ENCODE results near the gene ALDH9A1.
"Not testable (repeated sequence)": the region's sequence is repeated elsewhere in the genome, so short reads cannot be mapped to it uniquely, and the experiment has no call there.

ALDH9A1 gene
- total RNA-seq = 37.4 to 45.3 reads per million in 2 donors

DNA sequence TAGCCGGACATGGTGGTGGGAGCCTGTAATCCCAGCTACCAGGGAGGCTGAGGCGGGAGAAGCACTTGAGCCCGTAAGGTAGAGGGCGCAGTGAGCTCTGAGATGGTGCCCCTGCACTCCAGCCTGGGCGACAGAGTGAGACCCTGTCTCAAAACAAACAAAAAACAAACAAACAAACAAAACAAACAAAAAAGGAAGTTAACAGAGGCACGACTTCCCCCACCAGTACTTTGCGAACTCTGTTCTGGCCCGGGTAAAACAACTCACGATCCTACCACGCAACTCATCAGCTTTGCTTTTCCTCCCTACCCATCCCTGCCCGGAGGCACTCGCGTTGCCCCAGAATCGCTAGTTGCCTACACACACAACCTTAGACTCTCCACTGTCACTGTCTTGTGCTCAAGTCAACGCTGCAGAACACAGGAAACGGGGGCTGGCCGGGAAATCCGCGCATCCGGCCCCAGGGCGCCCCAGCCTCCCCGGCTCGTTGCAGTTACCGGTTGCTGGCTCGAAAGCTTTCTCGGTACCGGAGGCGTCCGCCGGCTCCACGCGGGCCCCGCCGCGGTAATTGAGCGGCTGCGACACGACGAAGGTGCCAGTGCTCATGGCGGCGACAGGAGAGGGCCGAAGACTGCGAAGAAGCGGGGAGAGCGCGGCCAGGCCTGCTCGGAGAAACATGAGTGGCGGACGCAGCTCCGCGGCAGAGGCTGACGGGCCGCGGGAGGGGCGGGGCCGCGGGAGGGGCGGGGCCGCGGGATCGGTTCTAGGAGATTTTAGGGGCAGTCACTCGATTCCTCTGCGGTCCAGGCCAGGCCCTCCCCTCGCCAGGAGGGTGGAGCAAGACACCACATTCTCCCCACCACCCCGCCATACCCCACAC, at the start of gene ALDH9A1:
TSS of gene ALDH9A1 (minus strand) at position 682 of the 880 bp plus-strand sequence. CDS start at position 678, 4 bp downstream.
- DNase-seq = peak; percentile 79

DNA sequence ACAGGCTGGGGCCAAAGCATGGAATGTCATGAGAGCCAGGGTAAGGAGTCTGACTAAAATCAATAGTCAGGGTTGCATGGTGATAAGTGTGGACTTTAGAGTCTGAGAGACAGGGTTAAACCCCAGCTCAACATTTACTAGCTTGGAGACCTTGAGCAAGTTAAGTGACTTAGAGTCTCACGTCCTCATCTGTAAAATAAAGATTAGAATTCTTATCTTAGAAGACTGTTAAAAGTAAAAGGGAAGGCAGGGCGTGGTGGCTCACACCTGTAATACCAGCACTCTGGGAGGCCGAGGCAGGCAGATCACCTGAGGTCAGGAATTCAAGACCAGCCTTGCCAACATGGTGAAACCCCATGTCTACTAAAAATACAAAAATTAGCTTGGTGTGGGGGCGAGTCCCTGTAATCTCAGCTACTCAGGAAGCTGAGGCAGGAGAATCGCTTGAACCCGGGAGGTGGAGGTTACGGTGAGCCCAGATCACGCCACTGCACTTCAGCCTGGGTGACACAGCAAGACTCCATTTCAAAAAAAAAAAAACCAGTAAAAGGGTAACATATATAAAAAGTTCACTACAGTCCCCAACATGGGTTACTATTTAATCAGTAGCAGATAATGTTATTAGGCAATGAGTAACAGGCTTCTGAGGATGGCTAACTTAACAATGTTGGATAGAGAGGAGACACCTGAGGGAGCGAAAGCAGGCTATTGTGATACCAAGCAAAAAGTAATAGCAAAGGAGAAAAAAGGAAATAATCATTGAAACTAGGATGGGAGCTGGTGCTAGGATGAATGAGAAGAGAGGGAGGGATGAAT, 49.5 kb upstream of the ALDH9A1 start:
- no peak for DNase-seq

DNA sequence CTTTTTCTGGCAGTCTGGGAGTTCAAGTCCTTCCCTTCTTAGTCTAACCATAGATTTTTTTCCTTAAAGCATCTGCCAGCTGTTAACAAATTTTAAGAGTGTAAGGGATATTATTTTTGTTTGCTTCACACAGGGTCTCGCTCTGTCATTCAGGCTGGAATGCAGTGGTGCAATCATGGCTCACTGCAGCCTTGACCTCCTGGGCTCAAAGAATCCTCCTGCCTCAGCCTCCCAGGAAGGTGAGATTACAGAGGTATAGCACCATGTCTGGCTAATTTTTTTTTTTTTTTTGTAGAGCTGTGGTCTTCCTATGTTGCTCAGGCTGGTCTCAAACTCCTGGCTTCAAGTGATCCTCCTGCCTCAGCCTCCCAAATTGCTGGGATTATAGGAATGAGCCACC, 46.6 kb upstream of the ALDH9A1 start:
- DNase-seq = not testable (repeated sequence)

- DNase-seq = no peak
These were observed 43.8 kb upstream of the ALDH9A1 start for GRCh38 chr1:165742194-165742593.

DNA sequence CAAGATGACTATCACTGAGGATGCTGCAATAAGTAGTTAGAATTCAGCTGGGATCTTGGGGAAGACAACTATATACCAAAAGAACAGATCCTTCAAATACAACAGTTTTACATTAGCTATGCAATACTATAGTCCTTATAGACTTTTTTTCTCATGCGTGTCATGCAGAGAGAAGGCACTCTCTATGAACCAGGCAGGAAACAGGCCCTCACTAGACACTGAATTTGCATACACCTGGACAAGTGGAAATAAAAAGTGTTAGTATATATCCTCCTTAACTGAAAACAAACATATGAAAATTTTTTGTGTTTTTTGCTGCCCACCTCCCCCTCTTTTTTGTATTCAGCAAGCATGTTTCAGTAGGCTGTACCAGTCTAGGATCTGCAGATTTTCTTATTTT, 40.4 kb upstream of the ALDH9A1 start:
- DNase-seq = no peak

- no peak for DNase-seq
These were observed 38.8 kb upstream of the ALDH9A1 start for GRCh38 chr1:165737196-165737595.

- DNase-seq = no peak
These were observed 36.5 kb upstream of the ALDH9A1 start for GRCh38 chr1:165734906-165735305.

DNA sequence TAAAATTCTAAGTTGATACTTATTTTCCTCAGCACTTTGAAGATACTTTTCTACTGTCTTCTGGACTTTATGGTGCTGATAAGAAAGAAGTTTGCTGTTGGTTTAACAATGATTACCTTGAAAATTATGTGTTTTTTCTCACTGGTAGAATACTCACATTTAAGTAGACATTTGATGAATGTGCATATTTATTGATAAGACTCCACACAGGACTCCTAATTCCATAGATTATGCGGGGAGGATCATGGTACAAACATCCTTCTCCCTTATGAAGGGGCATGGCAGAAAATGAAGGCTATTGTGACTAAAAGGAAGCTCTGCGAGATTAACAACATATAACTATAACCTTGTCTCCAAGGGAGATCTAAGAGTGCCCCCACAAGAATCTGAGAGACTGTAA, 28.5 kb upstream of the ALDH9A1 start:
- no peak for DNase-seq

DNA sequence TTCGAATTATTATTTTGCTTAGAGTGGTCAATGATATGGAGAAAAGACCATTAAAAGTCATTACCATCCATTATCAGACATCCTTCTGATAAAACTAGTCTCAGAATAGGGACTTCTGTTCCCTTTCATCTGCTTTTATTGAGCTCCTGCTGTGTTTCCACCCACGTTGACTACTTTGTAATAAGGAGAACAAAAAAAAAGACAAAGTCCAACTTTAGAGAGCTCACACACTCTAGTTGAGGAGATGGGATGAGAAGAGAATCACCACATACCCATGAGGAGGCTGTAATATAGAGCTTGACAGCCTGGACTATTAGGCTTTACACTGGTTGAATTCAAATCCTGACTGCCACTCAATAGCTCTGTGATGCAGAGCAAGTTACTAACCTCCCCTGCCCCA, 27.8 kb upstream of the ALDH9A1 start:
- DNase-seq = no peak

DNA sequence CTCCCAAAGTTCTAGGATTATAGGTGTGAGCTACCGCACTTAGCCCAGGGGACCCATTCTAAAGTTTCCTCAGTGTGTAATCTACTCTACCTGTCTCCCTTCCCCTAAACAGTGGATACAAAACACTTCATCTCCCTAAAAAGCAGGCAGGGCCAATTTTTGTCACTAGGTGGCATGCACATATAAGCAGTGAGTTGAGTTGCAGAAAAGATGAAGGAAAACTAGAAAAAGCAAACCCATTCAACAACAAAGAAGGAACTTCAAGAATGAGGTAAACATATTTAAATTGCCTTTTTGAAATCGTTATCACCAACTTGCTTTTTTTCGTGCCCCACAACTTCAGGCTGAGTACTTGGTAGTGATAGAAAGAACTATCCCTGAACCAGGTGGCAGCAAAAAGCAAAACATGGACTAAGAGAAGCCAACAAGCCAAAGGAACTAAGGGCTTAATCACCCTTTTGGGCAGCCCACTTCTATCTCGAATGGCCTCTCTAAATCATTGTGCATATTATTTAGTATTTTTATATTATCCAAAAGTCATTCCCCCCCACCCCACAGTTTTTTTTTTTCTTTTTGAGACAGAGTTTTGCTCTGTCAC, 19.7 kb upstream of the ALDH9A1 start:
- no peak for DNase-seq

- DNase-seq = not testable (repeated sequence)
These were observed 18.1 kb upstream of the ALDH9A1 start for GRCh38 chr1:165716265-165717051.

- no peak for DNase-seq
These were observed 14.4 kb upstream of the ALDH9A1 start for GRCh38 chr1:165712764-165713163.

GRCh38 chr1:165707984-165708706, 9.8 kb upstream of the ALDH9A1 start:
- DNase-seq = no peak

DNA sequence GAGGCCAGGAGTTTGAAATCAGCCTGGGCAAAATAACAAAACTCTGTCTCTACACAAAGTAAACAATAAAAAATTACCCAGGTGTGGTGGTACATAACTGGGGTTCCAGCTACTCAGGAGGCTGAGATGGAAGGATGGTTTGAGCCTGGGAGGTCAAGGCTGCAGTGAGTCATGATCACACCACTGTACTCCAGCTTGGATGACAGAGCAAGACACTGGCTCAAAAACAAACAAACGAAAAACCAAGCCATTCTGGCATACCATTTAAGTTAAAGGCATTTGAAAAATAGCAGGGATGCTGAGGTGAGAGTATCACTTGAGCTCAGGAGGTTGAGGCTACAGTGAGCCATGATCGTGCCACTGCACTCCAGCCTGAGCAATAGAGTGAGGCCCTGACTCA, 5.3 kb upstream of the ALDH9A1 start:
- DNase-seq = no peak

GRCh38 chr1:165701922-165702321, 3.6 kb upstream of the ALDH9A1 start:
- not testable (repeated sequence) for DNase-seq

GRCh38 chr1:165699577-165699976, 1.2 kb upstream of the ALDH9A1 start:
- no peak for DNase-seq

GRCh38 chr1:165698761-165699052, 345 bp upstream of the ALDH9A1 start:
- no peak for DNase-seq

- DNase-seq = no peak
These were observed 876 bp downstream of the ALDH9A1 start for GRCh38 chr1:165697491-165697880.

- no peak for DNase-seq
These were observed 1.7 kb downstream of the ALDH9A1 start for GRCh38 chr1:165696625-165697100.

GRCh38 chr1:165695031-165695430, 3.3 kb downstream of the ALDH9A1 start:
- no peak for DNase-seq

DNA sequence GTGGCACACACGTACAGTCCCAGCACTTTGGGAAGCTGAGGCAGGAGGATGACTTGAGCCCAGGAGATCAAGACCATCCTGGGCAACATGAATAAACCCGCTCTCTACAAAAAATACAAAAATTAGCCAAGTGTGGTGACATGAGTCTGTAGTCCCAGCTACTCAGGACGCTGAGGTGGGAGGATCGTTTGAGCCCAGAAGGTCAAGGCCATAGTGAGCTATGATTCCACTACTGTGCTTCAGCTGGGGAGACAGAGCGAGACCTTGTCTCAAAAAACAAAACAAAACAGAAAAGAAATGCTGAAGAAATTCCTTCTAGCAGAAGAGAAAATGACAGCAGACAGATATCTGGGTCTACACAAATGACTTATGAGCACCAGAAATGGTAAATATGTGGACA, 10.3 kb downstream of the ALDH9A1 start:
- no peak for DNase-seq

DNA sequence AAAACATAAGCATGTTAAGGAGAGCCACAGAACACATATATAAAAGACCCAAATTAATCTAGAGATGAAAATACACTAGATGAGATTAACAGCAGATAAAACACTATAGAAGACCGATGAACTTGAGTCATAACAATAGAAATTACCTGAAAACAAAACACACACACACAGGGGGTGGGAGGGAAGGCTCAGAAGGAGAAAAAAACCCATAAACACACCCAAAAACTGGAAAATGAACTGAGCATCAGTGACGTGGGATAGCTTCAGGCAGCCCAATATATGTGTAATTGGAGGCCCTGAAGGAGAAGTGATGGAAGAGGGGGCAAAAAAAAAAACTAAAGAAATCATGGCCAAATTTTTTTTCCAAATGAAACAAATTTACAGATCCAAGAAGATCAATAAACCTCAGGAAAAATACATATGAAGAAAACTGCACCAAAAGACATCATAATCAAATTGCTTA, 11.4 kb downstream of the ALDH9A1 start:
- DNase-seq = no peak
